ENCODE data around the gene POMC. TPM values are rescaled to one million over a fixed set of nuclear protein-coding genes. Genes with fewer than 3 reads are reported as not detected.

The POMC gene
- total and polyA plus RNA-seq, 10 donors = 2.4 to 9.8 (median 4.0) TPM

DNA sequence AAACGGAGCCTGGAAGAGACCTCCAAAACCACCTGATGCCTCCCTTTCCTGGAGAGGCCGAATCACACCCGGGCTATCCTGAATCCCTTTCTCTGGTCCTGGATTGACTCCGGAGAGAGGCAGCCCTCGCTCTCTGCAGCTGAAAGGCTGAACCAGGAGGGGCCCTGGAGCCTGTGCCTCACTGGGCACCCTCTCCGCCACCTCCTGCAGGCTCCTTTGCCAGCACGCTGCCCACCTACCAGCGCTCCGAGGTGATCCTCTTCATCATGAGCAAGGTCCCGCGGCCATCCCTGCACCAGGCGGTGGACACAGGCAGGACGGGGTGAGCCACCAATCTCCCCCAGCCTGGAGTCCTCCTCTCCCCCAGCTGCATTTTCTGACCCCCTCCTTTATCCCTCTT is 35.7 kb downstream of the POMC start:
- DNase-seq = no peak
- intact Hi-C loops (cut with DNase I; ENCODE audit: low total_unique reads) = no loop called here
- WGBS, 5 donors = 89 to 95% (median 90%) methylated on average over 12 to 13 of the region's 13 CpGs
- Histone ChIP-seq H3K9me3 (no peaks in the 10 kb centered on the region), H3K27me3 (replicated peaks in 1 of 7) (peaks cover 3 to 71% (median 21%) of the 10 kb centered on the region in 7 donors), H3K4me1 (peaks cover 4 to 35% (median 20%) of the 10 kb centered on the region in 6 donors), H3K4me3 (no peak overlapping the region), H3K27ac (no peak overlapping the region), H3K36me3 (peaks cover 0 to 21% (median 0%) of the 10 kb centered on the region in 6 donors)
- TF ChIP-seq POLR2A (IDR thresholded peaks at IDR 0.05) = no peak

DNA sequence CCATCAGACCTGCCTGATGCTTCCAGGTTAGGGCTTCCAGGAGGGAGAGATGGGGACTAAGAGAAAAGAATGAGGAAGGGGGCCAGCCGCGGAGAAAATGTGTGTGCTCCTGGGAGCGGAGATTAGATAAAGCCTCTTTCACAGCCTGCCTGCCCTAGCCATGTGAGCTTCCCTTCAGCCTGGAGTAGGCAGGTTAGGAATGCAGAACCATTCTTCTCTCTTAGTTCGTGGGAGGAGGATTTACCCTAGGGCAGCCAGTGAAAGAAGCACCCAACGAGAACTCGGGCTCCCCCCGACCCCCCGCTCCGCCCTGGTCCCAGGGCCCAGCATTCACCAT is 36.1 kb downstream of the POMC start:
- H3K27me3 ChIP-seq (replicated peaks in 1 of 7) = peaks cover 3 to 71% (median 21%) of the 10 kb centered on the region in 7 donors
- DNase-seq = no peak
- intact Hi-C loops (cut with DNase I; ENCODE audit: low total_unique reads) = no loop called here
- WGBS, 5 donors = 50 to 62% (median 52%) methylated on average over 9 of the region's 9 CpGs
- peaks cover 4 to 35% (median 20%) of the 10 kb centered on the region in 6 donors for H3K4me1 ChIP-seq
- peaks cover 0 to 19% (median 0%) of the 10 kb centered on the region in 6 donors for H3K36me3 ChIP-seq
- no peaks in the 10 kb centered on the region for H3K9me3 ChIP-seq
- H3K27ac ChIP-seq = no peak overlapping the region
- TF ChIP-seq POLR2A (IDR thresholded peaks at IDR 0.05) (no peak), POLR2AphosphoS5 (IDR thresholded peaks at IDR 0.05) (no peak)
- TF ChIP-seq, protein P1, sequence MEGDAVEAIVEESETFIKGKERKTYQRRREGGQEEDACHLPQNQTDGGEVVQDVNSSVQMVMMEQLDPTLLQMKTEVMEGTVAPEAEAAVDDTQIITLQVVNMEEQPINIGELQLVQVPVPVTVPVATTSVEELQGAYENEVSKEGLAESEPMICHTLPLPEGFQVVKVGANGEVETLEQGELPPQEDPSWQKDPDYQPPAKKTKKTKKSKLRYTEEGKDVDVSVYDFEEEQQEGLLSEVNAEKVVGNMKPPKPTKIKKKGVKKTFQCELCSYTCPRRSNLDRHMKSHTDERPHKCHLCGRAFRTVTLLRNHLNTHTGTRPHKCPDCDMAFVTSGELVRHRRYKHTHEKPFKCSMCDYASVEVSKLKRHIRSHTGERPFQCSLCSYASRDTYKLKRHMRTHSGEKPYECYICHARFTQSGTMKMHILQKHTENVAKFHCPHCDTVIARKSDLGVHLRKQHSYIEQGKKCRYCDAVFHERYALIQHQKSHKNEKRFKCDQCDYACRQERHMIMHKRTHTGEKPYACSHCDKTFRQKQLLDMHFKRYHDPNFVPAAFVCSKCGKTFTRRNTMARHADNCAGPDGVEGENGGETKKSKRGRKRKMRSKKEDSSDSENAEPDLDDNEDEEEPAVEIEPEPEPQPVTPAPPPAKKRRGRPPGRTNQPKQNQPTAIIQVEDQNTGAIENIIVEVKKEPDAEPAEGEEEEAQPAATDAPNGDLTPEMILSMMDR (IDR thresholded peaks at IDR 0.05 in 8 of 11, conservative IDR thresholded peaks at IDR 0.05 in 3 of 11) = no peak
- H3K4me3 ChIP-seq = peak overlapping the region in 4 of 8 donors; percentile 15 to 57 (median 26)

DNA sequence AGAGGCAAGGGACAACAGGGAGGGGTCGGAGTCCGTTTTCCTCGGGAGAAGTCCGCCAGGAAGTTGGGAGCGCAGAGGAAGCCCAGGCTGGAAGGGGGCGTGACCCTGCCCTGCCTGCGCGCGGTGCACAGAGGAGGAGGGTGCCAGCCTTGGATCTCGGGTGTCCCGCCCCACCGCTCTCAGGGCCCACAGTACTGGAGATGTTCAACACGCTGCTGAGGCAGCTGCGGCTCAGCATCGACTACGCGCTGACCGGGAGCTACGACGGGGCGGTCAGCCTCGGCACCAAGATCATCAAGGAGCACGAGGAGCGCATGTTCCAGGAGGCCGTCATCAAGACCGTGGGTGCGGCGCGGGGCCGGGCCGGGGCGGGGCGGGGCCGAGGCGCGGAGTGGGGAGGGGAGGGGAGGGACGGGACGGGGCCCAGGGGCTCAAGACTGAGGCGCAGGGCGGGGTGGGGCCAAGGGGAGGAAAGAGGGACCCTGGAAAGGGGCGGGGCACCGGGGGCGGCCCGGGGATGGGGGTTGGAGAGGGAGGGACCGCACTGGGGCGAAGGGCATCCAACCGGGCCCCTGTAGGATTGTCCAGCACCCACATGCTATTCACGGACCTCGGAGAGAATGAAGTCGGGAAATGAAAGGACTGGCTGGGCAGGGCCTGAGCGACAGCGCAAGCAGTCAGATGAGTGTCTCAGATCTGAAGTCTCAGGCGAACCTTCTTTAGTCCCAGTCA is 36.6 kb downstream of the POMC start:
- H3K4me1 ChIP-seq = peaks cover 4 to 35% (median 20%) of the 10 kb centered on the region in 6 donors
- H3K9me3 ChIP-seq = no peaks in the 10 kb centered on the region
- 6 to 15% (median 12%) methylated on average over 35 to 53 of the region's 53 CpGs for WGBS, 5 donors
- H3K27ac ChIP-seq = no peak overlapping the region
- DNase-seq = peak; percentile 78
- peaks cover 0 to 14% (median 0%) of the 10 kb centered on the region in 6 donors for H3K36me3 ChIP-seq
- TF ChIP-seq, protein P1 (IDR thresholded peaks at IDR 0.05 in 8 of 11, conservative IDR thresholded peaks at IDR 0.05 in 3 of 11) = no peak
- peak; percentile 7 to 66 (median 59) for TF ChIP-seq POLR2AphosphoS5 (IDR thresholded peaks at IDR 0.05)
- intact Hi-C loops (cut with DNase I; ENCODE audit: low total_unique reads) = no loop called here
- peaks cover 3 to 71% (median 21%) of the 10 kb centered on the region in 7 donors for H3K27me3 ChIP-seq (replicated peaks in 1 of 7)
- peak overlapping the region in 5 of 8 donors; percentile 15 to 57 (median 23) for H3K4me3 ChIP-seq

DNA sequence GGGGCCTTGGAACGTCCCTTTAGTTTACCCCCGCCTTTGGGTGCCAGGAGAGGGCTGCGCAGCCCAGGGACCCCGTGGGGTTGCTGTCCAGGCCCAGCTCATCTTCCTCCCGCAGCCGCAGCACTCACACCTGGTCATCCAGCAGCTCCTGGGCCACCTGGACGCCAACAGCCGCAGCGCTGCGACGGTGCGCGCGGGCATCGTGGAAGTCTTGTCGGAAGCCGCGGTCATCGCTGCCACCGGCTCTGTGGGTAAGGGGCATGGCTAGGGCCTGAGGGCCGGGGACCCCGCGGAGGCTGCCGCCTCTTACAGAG is 37.2 kb downstream of the POMC start:
- Histone ChIP-seq H3K27ac (no peak overlapping the region), H3K9me3 (no peaks in the 10 kb centered on the region), H3K4me3 (peak overlapping the region in 5 of 8 donors; percentile 15 to 57 (median 23)), H3K36me3 (peaks cover 0 to 9% (median 0%) of the 10 kb centered on the region in 6 donors), H3K27me3 (replicated peaks in 1 of 7) (peaks cover 3 to 68% (median 21%) of the 10 kb centered on the region in 7 donors), H3K4me1 (peaks cover 4 to 35% (median 20%) of the 10 kb centered on the region in 6 donors)
- WGBS, 5 donors = 39 to 72% (median 56%) methylated on average over 15 to 24 of the region's 24 CpGs
- no peak for TF ChIP-seq POLR2A (IDR thresholded peaks at IDR 0.05)
- TF ChIP-seq, protein P1 (IDR thresholded peaks at IDR 0.05 in 8 of 11, conservative IDR thresholded peaks at IDR 0.05 in 3 of 11) = no peak
- no peak for TF ChIP-seq POLR2AphosphoS5 (IDR thresholded peaks at IDR 0.05)
- intact Hi-C loops (cut with DNase I; ENCODE audit: low total_unique reads) = no loop called here
- DNase-seq = no peak
